ENCODE measurements around the gene PHC1.
"Not testable (repeated sequence)": the region's sequence is repeated elsewhere in the genome, so short reads cannot be mapped to it uniquely, and the experiment has no call there.

DNA sequence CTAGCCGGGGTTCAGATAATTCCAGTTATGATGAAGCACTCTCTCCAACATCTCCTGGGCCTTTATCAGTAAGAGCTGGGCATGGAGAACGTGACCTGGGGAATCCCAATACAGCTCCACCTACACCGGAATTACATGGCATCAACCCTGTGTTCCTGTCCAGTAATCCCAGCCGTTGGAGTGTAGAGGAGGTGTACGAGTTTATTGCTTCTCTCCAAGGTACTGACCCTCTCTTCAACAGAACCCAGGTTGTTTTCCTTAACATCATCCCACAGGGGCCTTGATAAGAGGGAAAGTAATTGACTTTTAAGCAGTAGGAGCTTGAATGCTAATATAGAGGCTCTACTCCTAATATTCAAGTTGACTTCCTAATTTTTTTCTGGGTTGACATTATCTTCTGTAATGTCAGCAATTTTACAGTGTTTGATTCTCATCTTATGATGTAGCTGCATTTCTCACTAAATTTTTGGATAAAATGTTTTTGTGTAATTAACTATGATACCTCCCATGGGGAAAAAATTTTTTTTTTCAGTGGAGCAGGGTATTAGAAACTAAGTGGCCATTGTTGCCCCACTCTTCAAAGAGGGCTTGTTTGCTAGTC is 23.6 kb downstream of the PHC1 start:
- TF ChIP-seq, protein P1, sequence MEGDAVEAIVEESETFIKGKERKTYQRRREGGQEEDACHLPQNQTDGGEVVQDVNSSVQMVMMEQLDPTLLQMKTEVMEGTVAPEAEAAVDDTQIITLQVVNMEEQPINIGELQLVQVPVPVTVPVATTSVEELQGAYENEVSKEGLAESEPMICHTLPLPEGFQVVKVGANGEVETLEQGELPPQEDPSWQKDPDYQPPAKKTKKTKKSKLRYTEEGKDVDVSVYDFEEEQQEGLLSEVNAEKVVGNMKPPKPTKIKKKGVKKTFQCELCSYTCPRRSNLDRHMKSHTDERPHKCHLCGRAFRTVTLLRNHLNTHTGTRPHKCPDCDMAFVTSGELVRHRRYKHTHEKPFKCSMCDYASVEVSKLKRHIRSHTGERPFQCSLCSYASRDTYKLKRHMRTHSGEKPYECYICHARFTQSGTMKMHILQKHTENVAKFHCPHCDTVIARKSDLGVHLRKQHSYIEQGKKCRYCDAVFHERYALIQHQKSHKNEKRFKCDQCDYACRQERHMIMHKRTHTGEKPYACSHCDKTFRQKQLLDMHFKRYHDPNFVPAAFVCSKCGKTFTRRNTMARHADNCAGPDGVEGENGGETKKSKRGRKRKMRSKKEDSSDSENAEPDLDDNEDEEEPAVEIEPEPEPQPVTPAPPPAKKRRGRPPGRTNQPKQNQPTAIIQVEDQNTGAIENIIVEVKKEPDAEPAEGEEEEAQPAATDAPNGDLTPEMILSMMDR (conservative IDR thresholded peaks at IDR 0.05) = not testable (repeated sequence)
- not testable (repeated sequence) for TF ChIP-seq ZFX (IDR thresholded peaks at IDR 0.05)
